HG02852 (cell line): Measurements from ENCODE around the gene MOB2.

Source experiments
- ATAC-seq: cut with Tn5 transposase; IDR thresholded peaks from one replicate; pipeline ENCODE4 v1.9.1; 2021; ENCODE audit warnings: mild to moderate bottlenecking, moderate library complexity; ENCODE audit not compliant: unreplicated experiment

MOB2 gene

GRCh38 chr11:1487851-1488574 is 1.4 kb upstream of the MOB2 start:
- no peak for ATAC-seq

GRCh38 chr11:1487091-1487850 is 692 bp upstream of the MOB2 start:
- no peak for ATAC-seq

- ATAC-seq: no peak
Measured at GRCh38 chr11:1485504-1485885, 1.1 kb downstream of the MOB2 start.

- no peak for ATAC-seq
Measured at GRCh38 chr11:1484695-1485503, 1.7 kb downstream of the MOB2 start.

- no peak for ATAC-seq
Measured at GRCh38 chr11:1484061-1484671, 2.4 kb downstream of the MOB2 start.

- ATAC-seq: no peak
Measured at GRCh38 chr11:1483445-1483961, 3.1 kb downstream of the MOB2 start.

- no peak for ATAC-seq
Measured at GRCh38 chr11:1482581-1483444, 3.8 kb downstream of the MOB2 start.

- no peak for ATAC-seq
Measured at GRCh38 chr11:1481861-1482441, 4.6 kb downstream of the MOB2 start.

GRCh38 chr11:1481483-1481825 is 5.1 kb downstream of the MOB2 start:
- no peak for ATAC-seq

GRCh38 chr11:1480555-1481482 is 5.8 kb downstream of the MOB2 start:
- ATAC-seq: no peak

- ATAC-seq: no peak
Measured at GRCh38 chr11:1480191-1480554, 6.4 kb downstream of the MOB2 start.

- ATAC-seq: no peak
Measured at GRCh38 chr11:1479678-1480118, 6.9 kb downstream of the MOB2 start.

GRCh38 chr11:1479006-1479677 is 7.4 kb downstream of the MOB2 start:
- no peak for ATAC-seq

GRCh38 chr11:1478544-1478943 is 8.0 kb downstream of the MOB2 start:
- ATAC-seq: no peak

GRCh38 chr11:1478011-1478410 is 8.6 kb downstream of the MOB2 start:
- no peak for ATAC-seq

- no peak for ATAC-seq
Measured at GRCh38 chr11:1476940-1477736, 9.4 kb downstream of the MOB2 start.

GRCh38 chr11:1475841-1476240 is 10.7 kb downstream of the MOB2 start:
- ATAC-seq: no peak
